DND-41 (cell line): ENCODE data around the gene NAIF1.

Source experiments
- ATAC-seq: fragments of 200-7000 bp; cut with Tn5 transposase; 3 replicates; pipeline ENCODE4 v1.9.1; 2021; ENCODE audit warnings: low read depth; ENCODE audit not compliant: insufficient read depth
- DNase-seq: peaks from one replicate; pipeline ENCODE4 v3.0.0-alpha.2; 2020
- H2AFZ ChIP-seq: 2 replicates; pipeline ENCODE4 v1.6.0; 2012; ENCODE audit warnings: low read depth, low read length
- H3K27ac ChIP-seq: 2 replicates; pipeline ENCODE4 v1.5.1; 2012; ENCODE audit warnings: low read length, inconsistent platforms
- H3K27me3 ChIP-seq: fragments of 200-600 bp; sonication (generic); 2 replicates; pipeline ENCODE4 v1.6.0; 2012; ENCODE audit warnings: low read length, mild to moderate bottlenecking, inconsistent platforms; ENCODE audit not compliant: insufficient read depth, poor library complexity
- H3K36me3 ChIP-seq: 2 replicates; pipeline ENCODE4 v1.5.1; 2012; ENCODE audit warnings: low read length, inconsistent platforms; ENCODE audit not compliant: insufficient read depth
- H3K4me1 ChIP-seq: 2 replicates; pipeline ENCODE4 v1.5.1; 2012; ENCODE audit warnings: mild to moderate bottlenecking, low read length; ENCODE audit not compliant: insufficient read depth
- H3K4me2 ChIP-seq: 2 replicates; pipeline ENCODE4 v1.6.0; 2012; ENCODE audit warnings: mild to moderate bottlenecking, moderate library complexity, low read length, inconsistent platforms; ENCODE audit not compliant: insufficient read depth
- H3K4me3 ChIP-seq, 2 experiments: fragments of 200-600 bp in 1 of 2; shearing (Covaris generic) in 1 of 2; 2 replicates each; pipeline ENCODE4 v1.5.1; 2012 to 2016; ENCODE audit warnings: inconsistent platforms in 2 of 2, low read length in 2 of 2, mild to moderate bottlenecking in 2 of 2, low read depth in 1 of 2, moderate library complexity in 1 of 2
- H3K79me2 ChIP-seq: 2 replicates; pipeline ENCODE4 v1.6.0; 2012; ENCODE audit warnings: low read length, inconsistent platforms; ENCODE audit not compliant: insufficient read depth
- H3K9ac ChIP-seq: 2 replicates; pipeline ENCODE4 v1.6.0; 2012; ENCODE audit warnings: low read depth, mild to moderate bottlenecking, inconsistent platforms, low read length, moderate library complexity
- H3K9me3 ChIP-seq: 2 replicates; pipeline ENCODE4 v1.5.1; 2012; ENCODE audit warnings: low read length, moderate library complexity, mild to moderate bottlenecking, inconsistent platforms; ENCODE audit not compliant: insufficient read depth, severe bottlenecking
- H4K20me1 ChIP-seq: 2 replicates; pipeline ENCODE4 v1.6.0; 2012; ENCODE audit warnings: low read length; ENCODE audit not compliant: insufficient read depth
- CTCF ChIP-seq: IDR thresholded peaks from 2 replicates; pipeline ENCODE4 v1.5.1; 2012; ENCODE audit warnings: borderline replicate concordance, low read length, moderate library complexity, mild to moderate bottlenecking; ENCODE audit not compliant: poor library complexity, severe bottlenecking; ENCODE audit errors: extremely low read depth
- EZH2 ChIP-seq: IDR thresholded peaks from 3 replicates; pipeline ENCODE4 v1.6.1; 2012; ENCODE audit warnings: borderline replicate concordance, low read depth, mild to moderate bottlenecking, moderate library complexity, low read length, inconsistent platforms; ENCODE audit not compliant: severe bottlenecking

Gene NAIF1

GRCh38 chr9:128068386-128069205 is 1.5 kb upstream of the NAIF1 start:
- peak overlapping the region; percentile 86 for H3K4me2 ChIP-seq
- peak overlapping the region; percentile 75 for H3K27ac ChIP-seq
- DNase-seq (peak; percentile 18), ATAC-seq (peak; percentile 1; the same call in 1 of the 3 replicates)
- H3K27me3 ChIP-seq = no peaks in the 10 kb centered on the region
- TF ChIP-seq CTCF (no peak), EZH2 (no peak)
- 0 out of 2 replicates have a peak, but pooled peaks cover 4% of the 10 kb centered on the region for H4K20me1 ChIP-seq
- H3K4me3 ChIP-seq = peak overlapping the region; percentile 89
- peak overlapping the region; percentile 70 for H2AFZ ChIP-seq
- peaks cover 6% of the 10 kb centered on the region for H3K36me3 ChIP-seq
- peaks cover 70% of the 10 kb centered on the region for H3K4me1 ChIP-seq
- H3K79me2 ChIP-seq = peaks cover 75% of the 10 kb centered on the region
- no peaks in the 10 kb centered on the region for H3K9me3 ChIP-seq
- H3K9ac ChIP-seq = peak overlapping the region; percentile 88

GRCh38 chr9:128067645-128068385 is 695 bp upstream of the NAIF1 start, which contains the start of gene SLC25A25:
SLC25A25 (plus strand) TSS chr9:128068232; CDS start chr9:128068320, 88 bp downstream.
- Histone ChIP-seq H4K20me1 (0 out of 2 replicates have a peak, but pooled peaks cover 4% of the 10 kb centered on the region), H3K36me3 (peaks cover 10% of the 10 kb centered on the region), H3K9ac (peak within 1 kb of the TSS; percentile 91), H3K4me1 (peaks cover 64% of the 10 kb centered on the region), H3K79me2 (peaks cover 67% of the 10 kb centered on the region), H3K27ac (peak within 1 kb of the TSS; percentile 100), H3K4me2 (peak within 1 kb of the TSS; percentile 100), H3K9me3 (no peaks in the 10 kb centered on the region), H3K27me3 (no peaks in the 10 kb centered on the region), H2AFZ (peak within 1 kb of the TSS; percentile 82), H3K4me3 (peak within 1 kb of the TSS; percentile 89)
- ATAC-seq (peak; percentile 77), DNase-seq (peak; percentile 100)
- TF ChIP-seq EZH2 = no peak
- no peak for TF ChIP-seq CTCF

- Histone ChIP-seq H3K9ac (peak overlapping the region; percentile 74), H3K27ac (peak overlapping the region; percentile 86), H3K36me3 (peaks cover 24% of the 10 kb centered on the region), H3K27me3 (no peaks in the 10 kb centered on the region), H4K20me1 (0 out of 2 replicates have a peak, but pooled peaks cover 4% of the 10 kb centered on the region), H3K4me3 (peak overlapping the region; percentile 39 to 80; a peak in 3 of 4 replicates), H2AFZ (peak overlapping the region; percentile 77; the same call in 1 of the 2 replicates), H3K9me3 (no peaks in the 10 kb centered on the region), H3K79me2 (peaks cover 51% of the 10 kb centered on the region), H3K4me1 (peaks cover 47% of the 10 kb centered on the region), H3K4me2 (peak overlapping the region; percentile 100)
- TF ChIP-seq EZH2 (no peak), CTCF (no peak)
- no peak for ATAC-seq
- DNase-seq = no peak
Measured at GRCh38 chr9:128065907-128066712, 1.0 kb downstream of the NAIF1 start.
